ENCODE measurements around the gene CBX8. TPM values are rescaled to one million over a fixed set of nuclear protein-coding genes. Genes with fewer than 3 reads are reported as not detected.

The CBX8 gene
- total RNA-seq, 4 donors from 2014 or later = 0.84 to 4.2 (median 0.87) TPM; not detected in 1

- no peak overlapping the region for H3K27ac ChIP-seq
- no peaks in the 10 kb centered on the region for H3K9me3 ChIP-seq
- WGBS, 2 donors = 9 to 17% methylated on average over 24 to 72 of the region's 74 CpGs
- TF ChIP-seq CTCF (IDR thresholded peaks at IDR 0.05) (peak; percentile 76 to 92 (median 88)), POLR2A (IDR thresholded peaks at IDR 0.05) (no peak)
- H3K36me3 ChIP-seq = peaks cover 0 to 14% (median 0%) of the 10 kb centered on the region in 3 donors
- H3K4me1 ChIP-seq = peaks cover 0 to 44% (median 24%) of the 10 kb centered on the region in 4 donors
- peak overlapping the region in 1 of 4 donors; percentile 19 for H3K4me3 ChIP-seq
- peaks cover 14 to 98% of the 10 kb centered on the region in 2 donors for H3K27me3 ChIP-seq
- DNase-seq (ENCODE audit: low spot score in 2 of 2) = no peak
Observed at GRCh38 chr17:79789943-79790804, 6.7 kb downstream of the CBX8 start.

GRCh38 chr17:79788989-79789942, 7.6 kb downstream of the CBX8 start:
- Histone ChIP-seq H3K27ac (no peak overlapping the region), H3K4me1 (peaks cover 0 to 44% (median 24%) of the 10 kb centered on the region in 4 donors), H3K27me3 (peaks cover 14 to 95% of the 10 kb centered on the region in 2 donors), H3K4me3 (peak overlapping the region in 1 of 4 donors; percentile 19), H3K9me3 (no peaks in the 10 kb centered on the region), H3K36me3 (peaks cover 0 to 14% (median 0%) of the 10 kb centered on the region in 3 donors)
- 40 to 45% methylated on average over 16 to 30 of the region's 52 CpGs for WGBS, 2 donors
- no peak for DNase-seq (ENCODE audit: low spot score in 2 of 2)
- TF ChIP-seq CTCF (IDR thresholded peaks at IDR 0.05) (no peak), POLR2A (IDR thresholded peaks at IDR 0.05) (no peak), EP300 (IDR thresholded peaks at IDR 0.05) (no peak)

GRCh38 chr17:79788455-79788854, 8.4 kb downstream of the CBX8 start:
- Histone ChIP-seq H3K4me3 (no peak overlapping the region), H3K36me3 (peaks cover 0 to 23% (median 0%) of the 10 kb centered on the region in 3 donors), H3K4me1 (peaks cover 0 to 40% (median 23%) of the 10 kb centered on the region in 4 donors), H3K27ac (no peak overlapping the region), H3K9me3 (no peaks in the 10 kb centered on the region), H3K27me3 (peaks cover 14 to 87% of the 10 kb centered on the region in 2 donors)
- TF ChIP-seq POLR2A (IDR thresholded peaks at IDR 0.05) (no peak), EP300 (IDR thresholded peaks at IDR 0.05) (no peak), CTCF (IDR thresholded peaks at IDR 0.05) (no peak)
- 74 to 83% methylated on average over 5 of the region's 5 CpGs for WGBS, 2 donors
- DNase-seq (ENCODE audit: low spot score in 2 of 2) = no peak

GRCh38 chr17:79786930-79787643, 9.8 kb downstream of the CBX8 start:
- 88 to 97% methylated on average over 7 to 11 of the region's 12 CpGs for WGBS, 2 donors
- H3K36me3 ChIP-seq = peaks cover 0 to 30% (median 0%) of the 10 kb centered on the region in 3 donors
- no peak for DNase-seq (ENCODE audit: low spot score in 2 of 2)
- peaks cover 0 to 27% (median 12%) of the 10 kb centered on the region in 4 donors for H3K4me1 ChIP-seq
- H3K4me3 ChIP-seq = no peak overlapping the region
- H3K27ac ChIP-seq = no peak overlapping the region
- no peak for TF ChIP-seq CTCF (IDR thresholded peaks at IDR 0.05)
- no peak for TF ChIP-seq EP300 (IDR thresholded peaks at IDR 0.05)
- no peak for TF ChIP-seq POLR2A (IDR thresholded peaks at IDR 0.05)
- H3K27me3 ChIP-seq = peaks cover 11 to 75% of the 10 kb centered on the region in 2 donors
- H3K9me3 ChIP-seq = no peaks in the 10 kb centered on the region
